Ureter (tissue), 1 donor: ENCODE results near the gene GPC6. TPM values are rescaled to one million over a fixed set of nuclear protein-coding genes. Genes with fewer than 3 reads are reported as not detected.
"Not testable (repeated sequence)": the region's sequence is repeated elsewhere in the genome, so short reads cannot be mapped to it uniquely, and the experiment has no call there.

ENCODE experiments used
- DNase-seq: peaks from one replicate; pipeline ENCODE4 v3.0.0-alpha.2; 2020; ENCODE audit warnings: low spot score
- total RNA-seq: library from RNA; stranded (reverse); gene quantifications from one replicate; pipeline ENCODE4 v1.2.4, GENCODE V29; 2023
- donor health status: DM: yes; HTN: yes; CAD: no.

The GPC6 gene
- total RNA-seq, 1 donor from 2014 or later = 6.8 TPM

DNA sequence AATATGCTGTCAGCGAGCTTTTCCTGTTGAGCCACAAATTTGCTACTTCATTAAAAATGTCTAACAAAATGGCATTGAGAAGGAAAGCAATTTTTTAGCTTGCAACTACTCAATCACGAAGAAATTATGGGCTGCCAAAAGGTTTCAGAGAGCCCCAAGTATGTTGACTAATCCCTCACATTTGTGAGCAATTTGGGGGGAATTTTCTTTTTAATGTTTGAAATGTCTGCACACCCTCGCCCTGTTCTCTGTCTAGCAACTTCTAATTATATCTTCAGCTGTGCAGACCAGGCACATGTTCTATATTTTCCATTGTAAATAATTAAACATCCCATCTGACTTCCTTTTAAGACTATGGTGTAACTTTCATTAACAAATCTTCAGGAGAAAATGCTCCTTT is 1060.0 kb downstream of the GPC6 start:
- DNase-seq = no peak

DNA sequence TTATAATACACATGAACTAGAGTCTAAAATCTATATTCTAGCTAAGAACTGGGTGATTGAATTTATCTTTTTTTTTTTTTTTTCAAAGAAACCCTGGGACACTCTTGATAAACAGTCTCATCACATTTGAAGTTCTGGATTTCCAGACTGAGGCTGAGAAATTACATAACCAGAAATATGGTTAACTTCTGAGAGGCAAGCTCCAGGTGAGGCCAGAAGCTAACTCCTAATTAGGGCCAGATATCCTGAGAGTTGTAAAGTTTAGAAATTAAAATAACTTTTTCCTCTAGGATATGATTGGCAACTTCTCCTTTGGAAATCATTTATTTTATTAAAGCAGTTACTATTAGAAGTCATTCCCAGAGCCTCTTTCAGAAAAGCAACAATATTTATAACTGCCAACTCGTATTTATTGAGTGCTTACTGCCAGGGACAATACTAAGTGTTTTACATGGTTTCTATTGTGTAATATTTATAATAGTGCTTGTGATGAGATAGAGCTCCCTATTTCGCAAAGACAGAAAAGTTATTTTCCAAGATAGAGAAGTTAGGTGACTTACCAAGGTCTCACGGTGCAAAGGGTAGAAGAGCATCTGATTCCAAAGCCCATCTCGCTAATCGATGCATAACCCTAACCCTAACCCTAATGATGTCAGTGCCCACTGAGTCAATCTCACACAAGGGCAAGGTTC is 1065.2 kb downstream of the GPC6 start:
- DNase-seq = no peak

DNA sequence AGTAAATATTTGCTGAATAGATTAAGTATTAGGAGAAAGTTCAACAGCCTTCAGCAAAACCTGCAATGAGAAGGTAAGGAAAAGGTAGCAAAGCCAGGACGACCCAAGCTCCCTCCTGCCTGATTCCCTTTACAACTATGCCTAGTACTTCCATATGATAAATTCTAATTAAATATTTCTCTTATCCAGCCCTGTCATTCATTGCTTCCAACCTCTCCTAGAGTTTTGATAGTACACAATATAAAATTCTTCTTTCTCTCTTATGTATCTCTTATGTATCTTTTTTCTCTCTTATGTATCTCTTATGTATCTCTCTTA is 1065.7 kb downstream of the GPC6 start:
- no peak for DNase-seq

DNA sequence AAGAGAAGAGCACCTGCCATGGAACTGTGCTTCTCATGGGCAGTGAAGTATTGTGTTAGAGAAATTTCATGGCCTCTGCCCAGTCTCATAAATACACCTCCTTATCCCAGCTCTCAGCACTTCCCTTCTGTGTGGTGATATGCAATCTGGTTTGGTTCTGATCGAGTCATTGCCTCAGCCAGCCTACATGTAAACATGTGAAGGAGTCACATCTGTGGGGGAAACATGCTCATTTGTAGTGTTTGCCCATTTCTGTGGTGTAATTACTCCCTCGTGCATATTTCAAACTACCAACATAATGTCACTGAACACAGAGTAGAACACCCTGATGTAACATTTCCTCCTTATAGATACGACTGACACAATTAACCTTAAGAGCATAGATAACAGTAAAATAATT is 1069.9 kb downstream of the GPC6 start:
- DNase-seq = no peak

DNA sequence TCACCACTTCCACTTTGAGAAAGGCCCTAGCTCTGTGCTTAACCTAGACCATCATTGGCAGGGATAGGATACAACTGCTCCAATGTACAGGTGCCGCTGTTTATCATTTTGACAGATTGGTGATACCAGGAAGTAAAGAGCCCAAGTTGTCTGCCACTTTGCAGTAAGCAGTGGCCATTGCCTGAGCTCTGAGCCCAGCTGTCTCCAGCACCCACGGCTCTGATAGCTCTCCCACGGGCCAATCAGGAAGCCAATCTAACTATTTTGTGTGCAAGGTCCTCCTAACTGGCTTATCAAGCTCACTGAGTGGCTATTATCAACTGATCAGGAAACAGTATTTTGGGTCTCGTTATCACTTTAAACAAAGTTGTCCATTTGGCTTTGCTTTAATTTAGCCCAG is 1071.7 kb downstream of the GPC6 start:
- no peak for DNase-seq

DNA sequence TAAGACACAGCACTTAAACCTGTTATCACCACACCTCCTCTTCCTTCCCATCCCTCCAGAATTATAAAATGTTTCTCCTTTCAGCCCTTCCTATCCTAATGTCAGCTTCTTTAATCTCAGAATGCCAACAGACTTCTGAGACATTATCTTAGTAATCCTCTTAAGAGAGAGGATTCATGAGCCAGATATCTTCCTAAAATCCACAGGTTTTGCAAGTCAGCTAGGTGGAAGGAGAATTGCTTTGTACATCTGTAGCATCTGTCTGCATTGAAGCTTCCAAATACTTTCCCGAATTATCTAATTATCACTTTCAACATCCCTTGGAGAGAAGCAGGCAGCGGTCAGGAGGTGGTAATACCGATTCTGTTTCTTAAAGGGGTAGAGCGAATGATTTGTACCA is 1073.8 kb downstream of the GPC6 start:
- DNase-seq = no peak

DNA sequence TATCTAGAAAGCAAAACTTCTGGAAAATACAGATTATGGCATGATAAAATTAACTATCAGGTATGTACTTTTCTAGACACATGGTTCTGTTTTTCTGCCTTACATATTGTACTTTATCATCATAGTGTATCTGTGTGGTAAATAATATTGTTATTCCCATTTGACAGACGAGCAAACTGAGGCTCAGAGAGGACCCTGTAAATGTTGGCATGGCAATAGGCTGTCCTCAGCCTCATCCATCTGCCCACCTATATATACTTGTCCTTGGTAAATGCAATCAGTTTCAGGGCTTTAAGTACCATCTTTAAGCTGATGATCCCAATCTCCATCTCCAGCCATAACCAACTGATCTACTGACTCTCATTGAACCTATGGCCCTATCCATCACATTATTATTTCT is 1074.9 kb downstream of the GPC6 start:
- no peak for DNase-seq

DNA sequence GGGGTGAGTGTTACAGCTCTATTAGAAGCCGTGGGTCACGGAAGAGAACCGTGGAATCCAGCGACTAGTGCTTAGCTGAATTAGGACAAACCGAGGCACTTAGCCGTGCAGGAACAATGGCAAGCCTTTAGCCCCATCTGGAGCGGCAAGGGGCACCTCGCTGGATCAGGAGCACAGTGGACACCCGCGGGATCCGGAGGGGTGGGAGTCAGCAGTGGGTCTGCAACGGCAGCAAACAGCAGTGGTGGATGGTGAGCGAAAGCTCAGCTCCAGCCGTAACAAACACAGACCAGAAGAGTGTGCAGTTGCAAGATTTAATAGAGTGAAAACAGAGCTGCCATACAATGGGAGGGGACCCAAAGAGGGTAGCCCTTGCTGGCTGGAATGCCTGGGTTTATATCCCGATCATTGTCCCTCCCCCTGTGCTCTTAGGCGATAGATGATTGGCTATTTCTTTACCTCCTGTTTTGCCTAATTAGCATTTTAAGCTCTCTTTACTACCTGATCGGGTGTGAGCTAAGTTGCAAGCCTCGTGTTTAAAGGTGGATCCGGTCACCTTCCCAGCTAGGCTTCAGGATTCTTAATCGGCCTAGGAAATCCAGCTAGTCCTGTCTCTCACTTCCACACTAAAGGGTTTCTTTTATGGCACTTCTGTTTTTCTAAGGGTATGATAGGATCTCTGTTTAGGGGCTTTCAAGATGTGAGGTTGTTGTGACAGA is 1076.4 kb downstream of the GPC6 start:
- DNase-seq = not testable (repeated sequence)

DNA sequence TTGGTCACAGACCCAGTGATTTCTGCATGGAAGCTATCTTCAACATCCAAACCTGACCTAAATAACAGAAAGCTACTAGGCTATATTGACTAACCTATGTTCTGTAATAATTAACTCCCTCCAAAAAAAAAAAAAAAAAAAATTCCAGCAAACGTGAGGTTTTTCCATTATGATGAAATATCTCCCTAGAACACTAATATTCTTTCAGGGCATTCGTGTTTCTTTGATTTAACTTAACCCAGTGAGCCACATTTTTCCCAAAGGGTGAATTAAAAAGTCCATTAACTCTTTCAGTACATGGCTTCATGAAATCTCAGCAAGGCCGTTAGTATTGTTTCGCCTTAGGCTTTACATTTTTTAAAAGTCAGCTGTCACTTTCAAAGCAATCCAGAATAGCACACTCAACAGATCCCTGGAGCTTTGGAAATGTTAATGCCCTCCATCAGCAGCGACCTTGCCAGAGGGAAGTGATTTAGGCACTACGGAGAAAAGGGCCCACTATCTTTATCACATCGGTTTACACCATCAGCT is 1077.1 kb downstream of the GPC6 start:
- DNase-seq = no peak

DNA sequence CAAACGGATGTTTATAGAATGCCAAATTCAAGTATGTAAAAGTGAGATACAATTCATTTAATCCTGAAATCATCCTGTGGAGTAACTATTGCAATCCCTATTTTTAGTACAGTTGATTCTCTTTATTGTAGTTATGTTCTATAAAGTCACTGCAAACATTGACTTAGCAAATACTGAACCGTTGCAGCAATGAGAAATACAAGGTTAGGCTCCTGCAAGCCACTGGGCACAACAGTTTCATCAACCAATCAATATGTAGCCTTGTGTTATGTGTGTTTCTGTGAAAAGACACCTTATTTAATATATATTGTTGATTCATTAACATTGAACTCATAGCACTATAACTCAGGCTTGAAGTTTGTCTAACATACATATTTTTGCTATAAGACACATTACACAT is 1078.4 kb downstream of the GPC6 start:
- DNase-seq = no peak

DNA sequence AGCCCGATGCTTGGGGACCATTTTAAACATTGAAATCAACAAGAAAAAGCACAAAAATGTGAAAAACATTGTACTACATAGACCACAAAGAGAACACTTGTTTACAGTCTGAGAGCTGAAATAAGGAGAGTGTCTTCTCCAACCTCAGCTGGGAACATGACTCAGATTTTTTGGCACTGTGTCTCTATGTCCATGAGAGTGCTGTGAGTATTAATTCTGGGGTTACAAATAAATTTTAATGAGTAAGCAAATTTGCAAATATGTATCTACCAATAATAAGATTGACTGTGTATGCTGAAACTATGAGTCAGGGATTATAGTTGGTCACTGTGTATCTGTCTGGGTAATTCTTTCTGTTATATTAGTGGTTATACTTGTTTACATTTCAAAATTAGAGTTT is 1078.9 kb downstream of the GPC6 start:
- no peak for DNase-seq

DNA sequence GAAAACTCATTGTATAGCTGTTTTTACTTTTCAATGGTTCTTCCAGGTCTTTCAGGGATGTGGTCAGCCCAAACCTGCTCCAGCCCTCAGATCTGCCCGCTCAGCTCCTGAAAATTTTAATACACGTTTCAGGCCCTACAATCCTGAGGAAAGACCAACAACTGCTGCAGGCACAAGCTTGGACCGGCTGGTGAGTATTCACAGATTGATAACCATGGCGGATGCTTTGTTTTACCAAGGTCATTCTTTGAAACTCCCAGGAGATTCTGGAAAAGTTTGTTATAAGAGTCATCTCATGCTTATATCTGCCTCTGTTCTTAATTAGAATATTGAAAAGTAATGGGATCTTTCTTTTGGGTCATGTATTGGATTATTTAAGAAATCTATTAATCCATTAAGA is 1079.3 kb downstream of the GPC6 start:
- no peak for DNase-seq

DNA sequence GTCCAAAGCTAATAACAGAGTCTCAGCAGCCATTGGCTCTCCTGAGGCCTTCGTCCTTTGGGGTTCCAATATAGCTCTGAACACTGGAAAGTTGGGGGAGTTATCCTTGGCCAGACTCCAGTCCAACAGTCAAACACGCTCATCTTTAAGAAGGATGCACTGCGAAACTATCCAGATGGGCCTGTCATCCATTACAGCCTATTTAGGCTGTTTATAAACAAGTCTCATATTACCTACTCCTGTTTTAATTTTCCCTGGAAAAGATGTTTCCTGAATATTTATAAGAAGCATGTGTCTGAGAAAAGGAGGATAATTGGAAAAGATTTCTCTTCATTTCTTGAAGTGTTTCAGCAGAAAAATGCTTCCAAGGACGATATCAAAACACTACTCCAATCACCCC is 1082.2 kb downstream of the GPC6 start:
- DNase-seq = no peak

DNA sequence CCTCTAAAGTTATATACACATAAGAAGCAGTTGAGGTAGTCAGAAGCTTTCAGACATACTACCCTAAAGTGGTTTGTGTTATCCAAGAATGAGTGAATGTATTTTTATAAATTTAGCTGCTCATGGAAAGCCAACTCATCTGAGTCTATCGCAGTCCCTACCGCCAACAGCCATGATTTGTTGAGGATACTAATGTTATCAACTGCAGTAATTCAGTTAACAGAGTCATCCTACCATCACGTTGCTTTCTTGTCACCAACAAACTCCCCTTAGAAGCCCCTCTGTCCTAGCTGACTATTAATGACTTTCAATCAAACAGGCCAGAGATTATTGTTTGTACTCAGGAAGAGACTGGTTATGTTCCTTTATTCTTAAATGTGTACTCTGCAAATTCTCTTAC is 1083.0 kb downstream of the GPC6 start:
- DNase-seq = no peak

DNA sequence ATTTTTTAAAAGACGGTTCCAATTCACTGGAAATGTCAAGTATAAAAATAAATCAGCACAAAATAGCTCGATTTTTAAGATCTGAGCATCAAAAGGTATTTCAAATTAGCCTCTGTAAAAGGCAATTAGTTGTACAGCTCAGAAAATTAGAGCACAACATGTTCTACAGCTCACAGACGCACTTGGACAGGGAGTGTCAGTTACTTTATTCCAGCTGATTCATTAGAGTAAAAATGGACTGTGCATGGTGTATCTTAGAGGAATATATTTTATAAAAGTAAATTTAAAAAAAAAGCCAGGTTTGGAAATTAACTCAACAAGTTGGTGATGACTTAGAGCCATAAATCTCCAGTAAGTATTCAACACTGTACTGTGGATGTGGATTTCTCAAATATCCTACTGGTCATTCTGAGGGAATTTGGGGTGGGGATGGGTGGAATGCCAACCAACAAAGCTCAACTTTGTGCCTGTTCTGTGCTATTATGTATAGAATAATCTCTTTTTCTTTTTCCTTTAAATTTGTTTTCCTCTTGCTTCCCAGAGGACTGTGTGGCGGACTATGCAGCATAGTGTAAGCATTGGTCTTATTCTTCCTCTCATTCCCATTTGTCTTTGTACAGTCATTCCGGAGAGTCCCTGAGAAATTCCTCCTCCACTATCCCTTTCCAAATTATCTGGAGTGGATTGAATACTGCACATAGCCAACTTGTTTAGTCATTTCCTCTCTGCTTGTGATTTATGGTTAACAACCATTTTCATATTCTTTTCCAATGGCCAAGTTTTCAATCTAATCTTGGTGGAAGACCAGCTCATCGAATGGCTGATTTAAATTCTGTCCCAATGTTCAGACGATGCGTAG is 1083.6 kb downstream of the GPC6 start:
- DNase-seq = no peak

DNA sequence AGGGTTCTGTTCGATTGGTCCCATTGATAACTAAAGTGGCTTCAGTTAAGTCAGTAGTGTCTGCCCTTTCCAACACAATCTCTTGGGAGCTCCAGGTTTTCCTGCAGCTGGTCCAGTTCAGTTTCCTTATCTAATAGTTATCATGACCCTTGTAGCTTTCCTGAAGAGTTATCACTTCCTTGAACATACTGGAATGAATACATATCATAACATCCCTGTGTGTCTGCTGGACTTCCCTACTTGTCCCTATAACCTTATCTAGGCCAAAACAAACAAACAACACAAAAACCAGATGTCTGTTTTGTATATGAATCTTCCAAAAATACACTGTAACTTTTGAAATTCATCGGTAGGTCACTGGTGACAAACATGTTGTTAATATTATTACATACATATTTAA is 1085.3 kb downstream of the GPC6 start:
- DNase-seq = no peak

DNA sequence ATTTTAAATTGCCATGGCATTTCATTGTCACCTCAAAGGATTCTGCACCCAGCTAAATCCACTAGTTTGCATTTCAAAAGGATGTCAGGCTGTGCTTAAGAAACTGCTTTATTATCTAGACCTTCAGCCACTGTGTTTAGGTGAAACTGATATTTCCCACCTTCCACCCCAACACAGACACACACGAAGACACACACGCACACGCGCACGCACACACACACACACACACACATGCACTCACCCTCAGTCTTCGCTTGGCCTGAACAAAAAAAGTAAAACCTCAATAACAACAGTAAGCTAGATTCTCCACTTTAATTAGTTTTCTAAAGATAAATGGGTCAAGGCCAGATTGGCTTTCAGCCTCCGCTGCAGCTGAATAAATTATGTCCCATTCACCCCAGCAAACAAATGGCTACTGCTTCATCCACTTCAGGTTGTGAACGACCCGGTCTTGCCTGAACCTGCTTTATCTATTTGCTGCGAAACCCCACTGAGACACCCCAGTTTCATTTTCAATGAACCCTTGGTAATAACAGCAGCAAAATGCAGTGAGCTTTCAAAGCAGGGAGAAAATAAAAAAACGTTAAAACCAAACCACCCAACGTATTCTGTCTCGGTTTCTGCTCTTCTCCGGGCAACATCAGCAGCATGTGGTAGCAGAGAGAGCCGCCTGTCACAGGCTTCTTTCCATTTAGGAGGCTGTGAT is 1086.1 kb downstream of the GPC6 start:
- no peak for DNase-seq

DNA sequence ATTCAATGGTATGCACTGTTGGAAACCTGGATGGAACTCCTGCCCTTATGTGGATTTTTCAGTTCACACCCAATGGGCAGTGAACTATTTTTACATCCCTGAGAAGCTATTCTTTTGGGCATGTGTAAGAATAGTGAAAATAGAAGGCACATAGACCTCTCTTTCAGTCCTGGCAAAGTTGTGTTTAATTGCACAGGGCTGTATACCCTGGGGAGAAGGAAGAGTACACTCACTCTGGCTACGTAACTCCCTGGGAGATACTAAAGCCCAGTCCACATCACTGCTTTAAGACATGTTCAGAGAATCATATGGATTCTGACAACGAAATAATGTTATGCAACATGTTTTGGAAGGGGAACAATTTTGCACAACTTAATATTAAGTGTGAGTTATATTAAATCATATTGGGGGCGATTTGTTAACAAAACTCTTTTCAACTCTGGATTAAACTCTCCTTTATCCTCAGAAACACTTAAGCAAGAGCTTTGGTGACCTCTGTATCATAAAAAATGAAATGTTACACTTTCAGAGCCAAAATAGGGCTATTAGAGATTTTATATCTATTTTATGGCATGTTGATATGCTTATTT is 1086.8 kb downstream of the GPC6 start:
- DNase-seq = no peak

DNA sequence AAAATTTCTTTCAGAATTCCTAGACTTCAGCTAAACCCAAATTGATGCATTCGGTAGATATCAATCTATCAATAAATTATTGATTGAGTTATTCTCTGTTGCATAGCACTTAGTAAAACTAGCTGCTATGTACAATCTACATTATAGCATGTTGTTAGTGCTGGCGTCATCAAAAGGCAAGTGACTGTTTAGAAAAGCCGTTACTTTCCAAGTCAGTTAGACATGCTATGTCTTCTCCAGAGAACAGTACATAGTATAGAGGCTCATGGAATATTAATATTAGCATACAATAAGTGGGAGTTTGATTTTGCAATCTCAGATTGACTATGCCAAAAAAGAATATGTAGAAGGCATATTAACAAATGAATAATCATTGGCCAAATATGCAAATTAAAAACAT is 1087.3 kb downstream of the GPC6 start:
- DNase-seq = no peak

DNA sequence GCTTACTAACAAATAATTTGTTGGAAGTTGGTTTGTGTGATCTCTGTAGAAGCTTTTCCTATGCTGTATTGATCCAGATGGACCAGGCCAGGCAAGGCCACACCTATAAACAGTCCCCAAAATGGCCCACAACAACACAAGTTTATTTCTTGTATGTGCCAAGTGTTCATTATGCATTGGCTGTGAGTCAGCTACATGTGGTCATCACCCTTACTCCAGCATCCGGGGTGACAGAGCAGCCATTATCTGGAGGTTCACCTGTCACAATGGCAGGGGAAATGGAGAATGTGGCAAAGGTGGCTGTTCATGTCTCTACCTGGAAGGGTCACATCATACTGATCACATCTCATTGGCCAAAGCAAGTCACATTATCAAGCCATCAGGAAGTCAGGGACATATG is 1088.6 kb downstream of the GPC6 start:
- no peak for DNase-seq

DNA sequence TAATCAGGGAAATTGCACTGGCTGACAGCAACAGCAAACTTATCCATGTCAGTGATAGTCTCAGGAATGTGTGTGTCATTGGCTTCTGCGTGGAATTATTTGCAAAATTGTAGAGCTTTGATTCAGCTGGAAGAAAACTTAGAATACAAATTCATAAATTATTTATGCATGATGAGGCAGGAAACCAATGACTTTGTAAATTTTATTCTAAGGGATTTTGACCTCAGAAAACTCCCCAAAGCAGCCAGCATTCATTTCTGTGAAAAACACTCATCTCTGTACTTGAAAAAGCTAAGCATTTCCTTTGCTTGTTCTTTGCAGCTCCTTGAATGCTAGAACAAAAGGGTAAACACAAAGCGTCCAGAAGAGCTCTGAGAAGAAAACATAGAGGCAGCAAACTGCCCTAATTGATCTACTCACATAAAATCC is 1090.5 kb downstream of the GPC6 start:
- DNase-seq = no peak

DNA sequence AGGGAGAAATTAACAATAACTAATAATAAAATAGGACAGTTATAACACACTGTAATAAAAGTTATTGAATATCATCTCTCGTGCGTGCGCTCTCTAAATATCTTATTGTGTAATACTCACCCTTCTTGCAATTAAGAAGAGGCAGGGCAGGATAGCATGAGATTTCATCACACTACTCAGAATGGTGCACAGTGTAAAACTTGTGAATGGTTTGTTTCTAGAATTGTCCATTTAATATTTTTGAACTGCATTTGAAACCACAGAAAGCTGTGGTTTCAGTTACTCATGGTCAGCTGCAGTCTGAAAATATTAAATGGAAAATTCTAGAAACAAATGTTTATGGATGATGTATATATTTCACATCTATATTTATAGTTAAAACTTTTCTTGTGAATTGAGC is 1091.8 kb downstream of the GPC6 start:
- DNase-seq = no peak
